NT2/D1 (cell line): ENCODE results near the gene PKHD1.

Experiments
- DNase-seq: peaks from one replicate; pipeline ENCODE4 v3.0.0-alpha.2; 2011; ENCODE audit warnings: low read depth, low spot score
- H3K27me3 ChIP-seq: 2 replicates; pipeline ENCODE4 v1.6.0; 2011; ENCODE audit warnings: mild to moderate bottlenecking; ENCODE audit not compliant: insufficient read length, insufficient read depth
- H3K36me3 ChIP-seq: 2 replicates; pipeline ENCODE4 v1.6.1; 2011; ENCODE audit warnings: mild to moderate bottlenecking, low read length, mixed read lengths; ENCODE audit not compliant: insufficient read depth, insufficient read length
- H3K4me1 ChIP-seq: 2 replicates; pipeline ENCODE4 v1.5.1; 2011; ENCODE audit not compliant: insufficient read depth, insufficient read length
- H3K4me3 ChIP-seq: 2 replicates; pipeline ENCODE4 v1.5.1; 2011; ENCODE audit warnings: low read depth; ENCODE audit not compliant: insufficient read length
- H3K9ac ChIP-seq: 2 replicates; pipeline ENCODE4 v1.6.0; 2011; ENCODE audit warnings: low read depth; ENCODE audit not compliant: insufficient read length
- H3K9me3 ChIP-seq: 2 replicates; pipeline ENCODE4 v1.5.1; 2011; ENCODE audit warnings: mild to moderate bottlenecking, low read length; ENCODE audit not compliant: insufficient read depth
- SUZ12 ChIP-seq: IDR thresholded peaks from 2 replicates; pipeline ENCODE4 v1.6.1; 2011; ENCODE audit not compliant: insufficient read length, insufficient read depth; ENCODE audit errors: extremely low read depth
- YY1 ChIP-seq: IDR thresholded peaks from 2 replicates; pipeline ENCODE4 v1.6.1; 2011; ENCODE audit not compliant: insufficient read length, insufficient read depth
- ZNF274 ChIP-seq: IDR thresholded peaks from 2 replicates; pipeline ENCODE4 v1.6.1; 2011; ENCODE audit warnings: mild to moderate bottlenecking, low read depth, low read length

PKHD1 gene

DNA sequence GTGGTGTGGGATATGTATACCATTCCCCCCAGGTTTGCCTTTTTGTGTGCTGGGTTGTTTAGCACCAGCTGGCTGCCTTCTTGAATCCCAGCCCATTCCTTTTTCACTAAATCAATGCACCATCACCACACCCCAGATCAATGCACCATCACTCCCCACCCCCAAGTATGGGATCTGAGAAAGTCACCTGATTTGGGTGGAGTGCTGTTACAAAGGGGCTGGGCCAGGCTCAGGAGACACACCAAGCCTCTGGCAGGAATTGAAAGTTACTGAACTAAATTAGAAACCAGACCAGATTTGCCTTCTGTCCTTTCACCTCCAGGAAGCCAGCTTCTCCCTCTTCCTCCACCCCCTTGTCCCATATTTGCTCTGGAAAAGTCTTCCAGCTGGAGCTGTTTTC is 19.6 kb upstream of the PKHD1 start:
- Histone ChIP-seq H3K27me3 (no peaks in the 10 kb centered on the region), H3K4me1 (no peaks in the 10 kb centered on the region), H3K4me3 (no peak overlapping the region), H3K9me3 (no peaks in the 10 kb centered on the region), H3K9ac (no peak overlapping the region), H3K36me3 (no peaks in the 10 kb centered on the region)
- no peak for DNase-seq
- TF ChIP-seq ZNF274: no peak
- TF ChIP-seq YY1: no peak
- TF ChIP-seq SUZ12: no peak

DNA sequence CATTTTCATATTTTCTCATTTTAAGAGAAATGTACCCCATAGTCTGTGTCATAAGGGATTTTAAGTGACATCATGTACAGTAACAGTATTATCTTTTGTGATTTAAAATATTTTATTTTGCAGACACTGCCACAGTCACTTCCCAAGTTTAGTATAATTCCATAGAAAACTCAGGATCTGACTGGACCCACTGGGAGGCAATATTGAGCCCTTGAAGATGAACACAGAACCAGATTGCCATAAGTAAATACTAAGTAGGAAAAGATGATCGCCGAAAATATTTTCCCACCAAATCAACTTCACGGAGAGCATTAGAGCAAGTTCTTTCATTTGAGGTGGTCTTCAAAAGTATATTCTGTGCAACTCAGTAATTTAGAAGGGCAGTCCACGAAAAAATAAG is 17.6 kb upstream of the PKHD1 start:
- no peak for DNase-seq
- no peaks in the 10 kb centered on the region for H3K27me3 ChIP-seq
- no peaks in the 10 kb centered on the region for H3K4me1 ChIP-seq
- H3K9me3 ChIP-seq: no peaks in the 10 kb centered on the region
- no peak overlapping the region for H3K9ac ChIP-seq
- no peaks in the 10 kb centered on the region for H3K36me3 ChIP-seq
- no peak overlapping the region for H3K4me3 ChIP-seq
- TF ChIP-seq SUZ12 (no peak), ZNF274 (no peak), YY1 (no peak)

DNA sequence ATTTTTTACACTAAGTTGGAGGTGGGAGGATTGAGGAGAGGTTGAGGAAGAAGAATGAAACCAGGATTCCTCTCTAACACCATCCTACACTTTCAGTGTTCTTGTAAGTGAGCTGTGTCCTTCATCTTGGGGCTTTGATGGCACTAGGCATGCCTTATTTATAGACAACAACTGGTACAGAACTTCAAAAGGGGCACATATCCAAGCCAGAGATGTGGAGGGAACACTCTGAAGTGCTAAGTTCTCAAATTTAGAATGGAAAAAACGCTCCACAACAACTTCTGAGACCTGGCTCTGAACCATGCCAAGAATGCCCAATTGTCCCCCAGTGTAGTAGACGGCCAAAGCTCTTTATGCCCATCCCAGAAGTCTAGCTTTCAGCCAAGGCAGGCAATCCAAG is 16.2 kb upstream of the PKHD1 start:
- no peaks in the 10 kb centered on the region for H3K27me3 ChIP-seq
- H3K9ac ChIP-seq: no peak overlapping the region
- TF ChIP-seq SUZ12 (no peak), YY1 (no peak), ZNF274 (no peak)
- no peaks in the 10 kb centered on the region for H3K36me3 ChIP-seq
- H3K9me3 ChIP-seq: no peaks in the 10 kb centered on the region
- no peak overlapping the region for H3K4me3 ChIP-seq
- no peaks in the 10 kb centered on the region for H3K4me1 ChIP-seq
- no peak for DNase-seq

DNA sequence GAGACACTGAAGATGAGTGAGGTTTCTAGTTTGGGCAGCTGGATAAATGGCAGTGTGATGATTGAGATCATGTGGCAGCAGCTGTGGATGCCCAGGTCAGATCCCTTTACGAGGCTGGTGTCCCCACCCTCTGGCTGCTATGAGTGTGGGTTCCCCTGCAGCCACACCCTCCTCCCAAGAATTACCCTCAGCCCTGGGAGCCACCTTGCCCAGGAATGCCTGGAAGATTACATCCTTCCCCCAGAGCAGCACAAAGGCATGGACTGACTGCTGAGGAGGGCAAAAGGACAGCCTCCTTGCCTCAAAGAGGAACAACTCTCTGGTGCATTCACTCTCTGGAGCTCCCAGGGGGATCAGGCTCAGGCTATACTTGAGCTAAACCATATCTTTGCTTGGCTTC is 15.0 kb upstream of the PKHD1 start:
- no peaks in the 10 kb centered on the region for H3K27me3 ChIP-seq
- DNase-seq: no peak

DNA sequence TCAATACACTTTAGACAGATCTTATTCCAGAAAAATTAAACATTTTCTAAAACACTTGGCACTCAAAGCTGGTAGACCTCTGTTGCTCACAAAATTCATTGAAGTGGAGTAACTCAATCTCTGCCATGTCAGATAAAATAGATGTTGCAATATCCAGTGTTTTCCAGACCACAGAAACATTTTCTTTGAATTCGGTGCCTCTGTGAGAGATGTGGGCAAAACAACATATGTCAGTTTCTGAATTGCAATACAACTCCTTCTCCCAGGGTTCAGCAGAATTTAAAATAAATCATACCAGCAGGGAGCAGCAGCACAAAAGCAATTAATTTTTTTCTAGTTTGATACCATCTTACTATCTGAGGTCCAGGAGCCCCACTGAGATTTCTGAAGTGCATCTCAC is 11.3 kb upstream of the PKHD1 start:
- Histone ChIP-seq H3K27me3 (no peaks in the 10 kb centered on the region), H3K4me3 (no peak overlapping the region), H3K9ac (no peak overlapping the region), H3K36me3 (no peaks in the 10 kb centered on the region), H3K4me1 (no peaks in the 10 kb centered on the region), H3K9me3 (peaks cover 9% of the 10 kb centered on the region; the same call in 1 of the 2 replicates)
- TF ChIP-seq ZNF274 (no peak), SUZ12 (no peak), YY1 (no peak)
- DNase-seq: no peak

More for the DNA sequence above, 15.0 kb upstream of the PKHD1 start:
- H3K9me3 ChIP-seq: peaks cover 2% of the 10 kb centered on the region; the same call in 1 of the 2 replicates
- H3K4me1 ChIP-seq: no peaks in the 10 kb centered on the region
- no peaks in the 10 kb centered on the region for H3K36me3 ChIP-seq
- H3K4me3 ChIP-seq: no peak overlapping the region
- no peak overlapping the region for H3K9ac ChIP-seq
- no peak for TF ChIP-seq SUZ12
- no peak for TF ChIP-seq YY1
- no peak for TF ChIP-seq ZNF274

DNA sequence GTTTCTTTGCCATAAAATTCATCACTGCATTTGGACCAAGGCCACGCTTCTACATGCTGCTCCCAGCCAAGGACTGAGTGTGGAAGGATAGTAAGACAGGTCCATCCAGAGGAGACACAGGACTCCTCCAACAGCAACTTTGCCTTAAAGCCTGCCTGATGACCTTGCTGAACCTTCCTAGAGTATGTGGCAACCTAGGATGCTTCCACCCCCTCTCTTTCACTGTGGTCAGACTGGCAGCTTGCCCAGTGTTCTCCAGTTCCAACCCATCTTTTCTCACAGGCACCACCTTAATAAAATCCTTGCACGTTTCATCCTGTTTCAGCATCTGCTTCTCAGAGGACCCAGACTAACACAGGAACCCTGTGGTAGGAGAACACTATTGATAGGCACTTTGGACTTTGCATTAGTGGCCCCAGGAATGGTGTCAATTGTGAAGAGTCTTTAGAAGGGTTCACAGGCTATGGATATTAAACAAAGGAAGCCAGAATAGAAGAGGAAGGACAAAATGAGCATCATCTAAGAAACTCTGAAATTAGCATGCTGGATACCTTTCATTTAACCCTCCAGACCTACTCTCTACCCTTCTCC is 2.4 kb upstream of the PKHD1 start:
- TF ChIP-seq ZNF274: no peak
- TF ChIP-seq YY1: no peak
- TF ChIP-seq SUZ12: no peak
- Histone ChIP-seq H3K27me3 (no peaks in the 10 kb centered on the region), H3K4me3 (no peak overlapping the region), H3K36me3 (no peaks in the 10 kb centered on the region), H3K4me1 (no peaks in the 10 kb centered on the region), H3K9me3 (no peaks in the 10 kb centered on the region), H3K9ac (no peak overlapping the region)
- no peak for DNase-seq

DNA sequence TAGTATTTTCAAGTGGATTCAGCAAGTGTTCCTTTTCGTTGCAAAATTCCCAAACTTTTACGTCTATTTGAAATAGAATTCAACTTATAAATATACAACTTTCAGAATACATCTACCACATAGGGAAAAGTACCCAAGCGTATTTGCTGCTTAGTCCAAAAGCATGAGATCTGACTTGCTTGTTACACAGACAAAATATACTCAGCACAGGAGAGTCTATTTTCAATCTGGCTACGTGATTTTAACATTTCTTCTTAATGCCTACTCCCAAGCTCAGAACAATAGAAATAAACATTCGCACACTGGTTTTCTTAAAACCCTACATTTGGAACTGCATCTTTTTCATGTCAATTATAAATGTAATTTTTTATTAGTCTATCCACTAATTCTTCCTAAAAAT is 672 bp downstream of the PKHD1 start:
- no peaks in the 10 kb centered on the region for H3K27me3 ChIP-seq

DNA sequence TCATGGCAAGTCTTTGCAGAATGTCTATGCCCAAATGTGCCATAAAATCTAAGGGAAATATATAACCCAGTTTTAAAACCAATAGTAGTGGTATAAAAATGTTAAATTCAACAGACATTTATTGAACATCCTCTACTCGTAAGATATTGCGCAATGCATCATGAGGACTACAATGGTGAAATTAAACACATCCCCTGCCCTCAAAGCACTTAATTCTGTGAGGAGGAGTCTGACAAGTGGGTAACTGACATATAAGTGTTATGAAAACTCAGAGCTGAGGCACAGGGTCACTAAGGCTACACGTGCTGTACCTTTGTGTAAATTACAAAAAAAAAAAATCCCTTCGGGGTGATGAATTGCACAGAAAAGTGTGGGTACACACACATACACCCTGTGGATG is 6.2 kb downstream of the PKHD1 start:
- no peak for DNase-seq
- H3K27me3 ChIP-seq: no peaks in the 10 kb centered on the region
- H3K4me1 ChIP-seq: no peaks in the 10 kb centered on the region
- no peaks in the 10 kb centered on the region for H3K36me3 ChIP-seq
- H3K9ac ChIP-seq: no peak overlapping the region
- TF ChIP-seq YY1 (no peak), SUZ12 (no peak), ZNF274 (no peak)
- H3K9me3 ChIP-seq: no peaks in the 10 kb centered on the region
- no peak overlapping the region for H3K4me3 ChIP-seq

More for the DNA sequence above, 672 bp downstream of the PKHD1 start:
- H3K4me3 ChIP-seq: no peak overlapping the region
- no peak for DNase-seq
- H3K4me1 ChIP-seq: no peaks in the 10 kb centered on the region
- no peak for TF ChIP-seq SUZ12
- no peak for TF ChIP-seq ZNF274
- TF ChIP-seq YY1: no peak
- H3K36me3 ChIP-seq: no peaks in the 10 kb centered on the region
- H3K9ac ChIP-seq: no peak overlapping the region
- no peaks in the 10 kb centered on the region for H3K9me3 ChIP-seq
